A549 (cell line): ENCODE data around the gene LGR5. TPM values are rescaled to one million over a fixed set of nuclear protein-coding genes. Genes with fewer than 3 reads are reported as not detected.

Experiments used
- ATAC-seq, 2 experiments: fragments of 200-7000 bp in 1 of 2; fragments of >200 bp in 1 of 2; cut with Nextera tagmentation in 1 of 2; cut with Tn5 transposase in 1 of 2; 3 replicates each; pipeline versions ENCODE4 v1.8.0 to v1.9.1; 2018 to 2020; ENCODE audit warnings: mild to moderate bottlenecking in 1 of 2, moderate library complexity in 1 of 2
- CTCF ChIA-PET: fragments of 300-600 bp; sonication (Branson Sonifier 250); formaldehyde crosslinking; extraction: SDS; loops from one replicate; lab custom pipeline; 2021; ENCODE audit warnings: antibody characterized with exemption, inconsistent platforms; lab: Yijun Ruan, JAX
- POLR2A ChIA-PET: fragments of 350-600 bp; formaldehyde crosslinking; extraction: SDS; loops from one replicate; lab custom pipeline; 2021; ENCODE audit warnings: antibody characterized with exemption, inconsistent platforms; lab: Yijun Ruan, JAX
- DNase-seq, 2 experiments: peaks; one replicate each; pipeline versions ENCODE4 v3.0.0 to v3.0.0-alpha.2; 2011 to 2016; ENCODE audit warnings: low read depth in 1 of 2, low spot score in 1 of 2
- FAIRE-seq: peaks from 2 replicates; lab custom pipeline; 2011; peaks lifted over from hg19 to GRCh38; lab: Jason Lieb, UNC
- H3K27ac ChIP-seq, 2 experiments: fragments of >200 bp; sonication (Bioruptor Twin); formaldehyde crosslinking; 3 replicates each; pipeline ENCODE4 v1.5.1; 2016 to 2017
- H3K4me1 ChIP-seq: fragments of >200 bp; sonication (Bioruptor Twin); formaldehyde crosslinking; 3 replicates; pipeline ENCODE4 v1.6.1; 2016
- H3K4me2 ChIP-seq: fragments of >200 bp; sonication (Bioruptor Twin); formaldehyde crosslinking; 3 replicates; pipeline ENCODE4 v1.6.1; 2016
- H3K4me3 ChIP-seq: fragments of >200 bp; sonication (Bioruptor Twin); formaldehyde crosslinking; 3 replicates; pipeline ENCODE4 v1.5.1; 2016
- H3K9me3 ChIP-seq: fragments of >200 bp; sonication (Bioruptor Twin); formaldehyde crosslinking; 3 replicates; pipeline ENCODE4 v1.6.1; 2016
- CHD2 ChIP-seq: fragments of 150-350 bp; IDR thresholded peaks from 2 replicates; pipeline ENCODE4 v1.6.1; 2014; ENCODE audit warnings: low read length; ENCODE audit not compliant: partially characterized antibody
- EHF ChIP-seq: fragments of 250-450 bp; sonication (Bioruptor Pico); IDR thresholded peaks from 2 replicates; pipeline ENCODE4 v1.5.0; 2020; ENCODE audit warnings: mild to moderate bottlenecking
- EP300 ChIP-seq, 2 experiments: fragments of >200 bp; sonication (Bioruptor Twin); formaldehyde crosslinking; IDR thresholded peaks; 2 replicates in 1 of 2; 3 replicates in 1 of 2; pipeline ENCODE4 v1.6.1; 2016 to 2017
- FOSB ChIP-seq: fragments of 250-450 bp; sonication (Bioruptor Pico); IDR thresholded peaks from 2 replicates; pipeline ENCODE4 v1.5.0; 2020; ENCODE audit warnings: mild to moderate bottlenecking, moderate library complexity
- FOXS1 ChIP-seq: fragments of 250-450 bp; sonication (Bioruptor Pico); IDR thresholded peaks from 2 replicates; pipeline ENCODE4 v1.5.0; 2020; ENCODE audit warnings: mild to moderate bottlenecking, moderate library complexity
- GATA3 ChIP-seq: IDR thresholded peaks from 2 replicates; pipeline ENCODE4 v1.6.1; 2012; ENCODE audit warnings: borderline replicate concordance
- HOXA7 ChIP-seq: fragments of 250-450 bp; sonication (Bioruptor Pico); IDR thresholded peaks from 2 replicates; pipeline ENCODE4 v1.5.0; 2020; ENCODE audit warnings: mild to moderate bottlenecking, moderate library complexity
- HOXB5 ChIP-seq: fragments of 250-450 bp; sonication (Bioruptor Pico); IDR thresholded peaks from 2 replicates; pipeline ENCODE4 v1.5.0; 2020; ENCODE audit warnings: mild to moderate bottlenecking, moderate library complexity
- JUN ChIP-seq, 2 experiments: fragments of >200 bp; sonication (Bioruptor Twin); formaldehyde crosslinking; IDR thresholded peaks; 2 replicates in 1 of 2; 3 replicates in 1 of 2; pipeline ENCODE4 v1.6.1; 2016 to 2017
- MAFK ChIP-seq: fragments of 450-650 bp; IDR thresholded peaks from 2 replicates; pipeline ENCODE4 v1.6.1; 2014; ENCODE audit not compliant: partially characterized antibody
- NFE2L2 ChIP-seq: fragments of 150-350 bp; conservative IDR thresholded peaks from 2 replicates; pipeline ENCODE4 v1.6.1; 2014; ENCODE audit warnings: low read length
- NPAS2 ChIP-seq: fragments of 250-450 bp; sonication (Bioruptor Pico); IDR thresholded peaks from 2 replicates; pipeline ENCODE4 v1.8.0; 2022; ENCODE audit warnings: mild to moderate bottlenecking, moderate library complexity, borderline replicate concordance
- NR3C1 ChIP-seq: fragments of >200 bp; sonication (Bioruptor Twin); formaldehyde crosslinking; IDR thresholded peaks from 3 replicates; pipeline ENCODE4 v1.6.1; 2017
- RAD21 ChIP-seq, 2 experiments: fragments of >200 bp in 1 of 2; sonication (Bioruptor Twin) in 1 of 2; formaldehyde crosslinking in 1 of 2; IDR thresholded peaks in 1 of 2; conservative IDR thresholded peaks in 1 of 2; 2 replicates in 1 of 2; 3 replicates in 1 of 2; pipeline ENCODE4 v1.6.1; 2012 to 2018; ENCODE audit warnings: inconsistent platforms in 1 of 2
- RARB ChIP-seq: fragments of 250-450 bp; sonication (Bioruptor Pico); IDR thresholded peaks from 2 replicates; pipeline ENCODE4 v1.8.0; 2021; ENCODE audit warnings: mild to moderate bottlenecking, moderate library complexity
- RCOR1 ChIP-seq: fragments of 150-350 bp; IDR thresholded peaks from 2 replicates; pipeline ENCODE4 v1.6.1; 2014; ENCODE audit warnings: antibody characterized with exemption, low read length, low read depth
- RNF2 ChIP-seq: fragments of 200-600 bp; sonication (generic); IDR thresholded peaks from 2 replicates; pipeline ENCODE4 v1.6.1; 2016; ENCODE audit warnings: low read depth, mild to moderate bottlenecking, antibody characterized with exemption, moderate library complexity, borderline replicate concordance
- SMC3 ChIP-seq: fragments of >200 bp; sonication (Bioruptor Twin); formaldehyde crosslinking; IDR thresholded peaks from 3 replicates; pipeline ENCODE4 v1.6.1; 2018; ENCODE audit warnings: inconsistent platforms
- SREBF2 ChIP-seq: fragments of 450-650 bp; IDR thresholded peaks from 2 replicates; pipeline ENCODE4 v1.6.1; 2014; ENCODE audit warnings: mild to moderate bottlenecking, moderate library complexity
- ZC3H11A ChIP-seq: fragments of 450-650 bp; IDR thresholded peaks from 2 replicates; pipeline ENCODE4 v1.6.1; 2014; ENCODE audit warnings: antibody characterized with exemption, mild to moderate bottlenecking
- ZNF302 ChIP-seq: fragments of 250-450 bp; sonication (Bioruptor Pico); IDR thresholded peaks from 2 replicates; pipeline ENCODE4 v1.9.0; 2021; ENCODE audit warnings: inconsistent platforms, mild to moderate bottlenecking, moderate library complexity
- WGBS: methylation state at CpG from one replicate; pipeline ENCODE4 v1.1.6; 2017; ENCODE audit errors: missing lambda C conversion rate; 5-methylcytosine and 5-hydroxymethylcytosine counted together
- polyA plus RNA-seq, 4 experiments: library from polyadenylated mRNA; depleted of rRNA in 3 of 4; stranded (reverse); fragments of >200 nt; fragmentation: RNase III in 1 of 4; extraction: RNeasy Plus Mini Kit Qiagen cat#74134 plus additional on column Dnase treatment in 1 of 4; gene quantifications; 2 replicates in 3 of 4; 3 replicates in 1 of 4; pipeline ENCODE4 v1.2.3, GENCODE V29; 2011 to 2017
- TF ChIP-seq, protein P1 (sequence below): fragments of 250-450 bp; sonication (Bioruptor Pico); IDR thresholded peaks from 2 replicates; pipeline ENCODE4 v1.5.0; 2020; ENCODE audit warnings: low read depth, mild to moderate bottlenecking, moderate library complexity
- TF ChIP-seq, protein P2 (sequence below): fragments of >200 bp; sonication (Bioruptor Twin); formaldehyde crosslinking; IDR thresholded peaks from 2 replicates; pipeline ENCODE4 v1.6.1; 2016
- TF ChIP-seq, protein P3 (sequence below): fragments of 200-600 bp; sonication (generic); IDR thresholded peaks from 2 replicates; pipeline ENCODE4 v1.6.1; 2016; ENCODE audit warnings: antibody characterized with exemption, mild to moderate bottlenecking, moderate library complexity

LGR5 gene
- polyA plus RNA-seq, 2 of the 4 experiments (the other 2 are of a cell fraction) = not detected

DNA sequence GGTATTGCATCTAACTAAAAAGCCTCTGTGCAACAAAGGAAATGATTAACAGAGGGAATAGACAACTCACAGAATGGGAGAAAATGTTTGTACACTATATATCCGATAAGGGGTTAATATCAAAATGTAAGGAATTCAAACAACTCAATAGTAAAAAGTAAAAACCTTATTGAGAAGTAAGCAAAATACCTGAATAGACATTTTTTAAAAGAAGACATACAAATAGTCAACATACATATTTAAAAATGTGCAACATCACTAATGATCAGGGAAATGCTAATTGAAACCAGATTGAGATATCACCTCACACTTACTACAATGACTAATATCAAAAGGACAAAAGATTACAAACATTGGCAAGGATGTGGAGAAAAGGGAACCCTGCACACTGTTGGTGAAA, 31.9 kb upstream of the LGR5 start:
- H3K4me1 ChIP-seq = no peaks in the 10 kb centered on the region
- H3K4me3 ChIP-seq = no peak overlapping the region
- peak; percentile 76 for FAIRE-seq
- ChIA-PET CTCF (no interaction called here), POLR2A (no interaction called here)
- 0% methylated on average over 1 of the region's 1 CpG for WGBS
- no peak overlapping the region for H3K27ac ChIP-seq
- peak; percentile 53 for TF ChIP-seq MAFK
- no peak for TF ChIP-seq FOXS1
- DNase-seq = no peak
- peaks cover 5% of the 10 kb centered on the region; the same call in 1 of the 3 replicates for H3K9me3 ChIP-seq
- ATAC-seq = no peak
- no peak overlapping the region for H3K4me2 ChIP-seq

DNA sequence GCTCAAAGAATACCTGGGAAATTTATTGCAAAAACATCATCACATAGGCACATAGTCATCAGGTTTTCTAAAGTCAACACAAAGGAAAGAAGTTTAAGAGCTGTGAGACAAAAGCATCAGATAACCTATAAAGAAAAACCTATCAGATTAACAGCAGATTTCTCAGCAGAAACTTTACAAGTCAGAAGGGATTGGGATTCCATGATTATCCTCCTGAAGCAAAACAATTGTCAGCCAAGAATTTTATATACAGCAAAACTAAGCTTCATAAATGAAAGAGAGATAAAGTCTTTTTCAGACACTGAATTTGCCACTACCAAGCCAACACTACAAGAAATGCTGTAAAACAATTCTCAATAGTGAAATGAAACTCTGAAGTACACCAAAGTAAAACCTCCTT, 28.8 kb upstream of the LGR5 start:
- H3K9me3 ChIP-seq = peaks cover 5% of the 10 kb centered on the region; the same call in 1 of the 3 replicates
- POLR2A ChIA-PET = no interaction called here
- no peak for DNase-seq
- CTCF ChIA-PET = interaction anchor here (1.0 to 2.0 kb wide), 3 partner anchors 18 to 336 kb away, joined by 3 to 8 read pairs (median 3); no protein-coding TSS in a partner anchor
- no peak overlapping the region for H3K27ac ChIP-seq
- no peak overlapping the region for H3K4me2 ChIP-seq
- no peak overlapping the region for H3K4me3 ChIP-seq
- TF ChIP-seq, protein P1, sequence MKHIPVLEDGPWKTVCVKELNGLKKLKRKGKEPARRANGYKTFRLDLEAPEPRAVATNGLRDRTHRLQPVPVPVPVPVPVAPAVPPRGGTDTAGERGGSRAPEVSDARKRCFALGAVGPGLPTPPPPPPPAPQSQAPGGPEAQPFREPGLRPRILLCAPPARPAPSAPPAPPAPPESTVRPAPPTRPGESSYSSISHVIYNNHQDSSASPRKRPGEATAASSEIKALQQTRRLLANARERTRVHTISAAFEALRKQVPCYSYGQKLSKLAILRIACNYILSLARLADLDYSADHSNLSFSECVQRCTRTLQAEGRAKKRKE (CRISPR knock-in tag) = no peak
- TF ChIP-seq ZC3H11A (no peak), RARB (no peak), SREBF2 (no peak), SMC3 (no peak), HOXA7 (no peak), HOXB5 (no peak), EHF (CRISPR knock-in tag) (no peak), ZNF302 (no peak), FOSB (CRISPR knock-in tag) (no peak), EP300 (IDR thresholded peaks at IDR 0.05) (no peak), RNF2 (no peak), NR3C1 (no peak)
- TF ChIP-seq, protein P2, sequence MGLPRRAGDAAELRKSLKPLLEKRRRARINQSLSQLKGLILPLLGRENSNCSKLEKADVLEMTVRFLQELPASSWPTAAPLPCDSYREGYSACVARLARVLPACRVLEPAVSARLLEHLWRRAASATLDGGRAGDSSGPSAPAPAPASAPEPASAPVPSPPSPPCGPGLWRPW = no peak
- no peak for ATAC-seq
- FAIRE-seq = no peak
- no peaks in the 10 kb centered on the region for H3K4me1 ChIP-seq

DNA sequence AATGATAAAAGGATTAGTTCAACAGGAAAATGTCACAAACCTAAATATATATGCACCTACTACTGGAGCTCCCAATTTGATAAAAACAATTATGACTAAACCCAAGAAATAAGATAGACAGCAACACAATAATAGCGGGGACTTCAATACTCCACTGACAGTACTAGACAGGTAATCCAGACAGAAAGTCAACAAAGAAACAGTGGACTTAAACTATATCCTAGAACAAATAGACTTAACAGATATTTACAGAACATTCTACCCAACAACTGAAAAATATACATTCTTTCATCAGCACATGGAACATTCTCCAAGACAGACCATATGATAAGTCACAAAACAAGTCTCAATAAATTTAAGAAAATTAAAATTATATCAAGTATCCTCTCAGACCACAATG, 28.0 kb upstream of the LGR5 start:
- no peak for FAIRE-seq
- Histone ChIP-seq H3K27ac (no peak overlapping the region), H3K4me3 (no peak overlapping the region), H3K9me3 (peaks cover 5% of the 10 kb centered on the region; the same call in 1 of the 3 replicates), H3K4me2 (no peak overlapping the region), H3K4me1 (no peaks in the 10 kb centered on the region)
- TF ChIP-seq JUN (IDR thresholded peaks at IDR 0.05) (no peak), NPAS2 (no peak), RCOR1 (no peak), RAD21 (conservative IDR thresholded peaks at IDR 0.05 in 1 of 2, IDR thresholded peaks at IDR 0.05 in 1 of 2) (no peak), GATA3 (no peak), NFE2L2 (no peak), CHD2 (no peak), FOSB (CRISPR knock-in tag) (no peak)
- TF ChIP-seq, protein P3, sequence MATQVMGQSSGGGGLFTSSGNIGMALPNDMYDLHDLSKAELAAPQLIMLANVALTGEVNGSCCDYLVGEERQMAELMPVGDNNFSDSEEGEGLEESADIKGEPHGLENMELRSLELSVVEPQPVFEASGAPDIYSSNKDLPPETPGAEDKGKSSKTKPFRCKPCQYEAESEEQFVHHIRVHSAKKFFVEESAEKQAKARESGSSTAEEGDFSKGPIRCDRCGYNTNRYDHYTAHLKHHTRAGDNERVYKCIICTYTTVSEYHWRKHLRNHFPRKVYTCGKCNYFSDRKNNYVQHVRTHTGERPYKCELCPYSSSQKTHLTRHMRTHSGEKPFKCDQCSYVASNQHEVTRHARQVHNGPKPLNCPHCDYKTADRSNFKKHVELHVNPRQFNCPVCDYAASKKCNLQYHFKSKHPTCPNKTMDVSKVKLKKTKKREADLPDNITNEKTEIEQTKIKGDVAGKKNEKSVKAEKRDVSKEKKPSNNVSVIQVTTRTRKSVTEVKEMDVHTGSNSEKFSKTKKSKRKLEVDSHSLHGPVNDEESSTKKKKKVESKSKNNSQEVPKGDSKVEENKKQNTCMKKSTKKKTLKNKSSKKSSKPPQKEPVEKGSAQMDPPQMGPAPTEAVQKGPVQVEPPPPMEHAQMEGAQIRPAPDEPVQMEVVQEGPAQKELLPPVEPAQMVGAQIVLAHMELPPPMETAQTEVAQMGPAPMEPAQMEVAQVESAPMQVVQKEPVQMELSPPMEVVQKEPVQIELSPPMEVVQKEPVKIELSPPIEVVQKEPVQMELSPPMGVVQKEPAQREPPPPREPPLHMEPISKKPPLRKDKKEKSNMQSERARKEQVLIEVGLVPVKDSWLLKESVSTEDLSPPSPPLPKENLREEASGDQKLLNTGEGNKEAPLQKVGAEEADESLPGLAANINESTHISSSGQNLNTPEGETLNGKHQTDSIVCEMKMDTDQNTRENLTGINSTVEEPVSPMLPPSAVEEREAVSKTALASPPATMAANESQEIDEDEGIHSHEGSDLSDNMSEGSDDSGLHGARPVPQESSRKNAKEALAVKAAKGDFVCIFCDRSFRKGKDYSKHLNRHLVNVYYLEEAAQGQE = no peak
- TF ChIP-seq, protein P2 = no peak
- CTCF ChIA-PET = no interaction called here
- DNase-seq = no peak
- WGBS = 14% methylated on average over 1 of the region's 1 CpG
- ATAC-seq = no peak
- POLR2A ChIA-PET = no interaction called here
